ENCODE measurements around the gene SHISA5. TPM values are rescaled to one million over a fixed set of nuclear protein-coding genes. Genes with fewer than 3 reads are reported as not detected.
A peak's percentile ranks its signal among the peaks of the same experiment; 100 is the strongest.
"Not testable (repeated sequence)": the region's sequence is repeated elsewhere in the genome, so short reads cannot be mapped to it uniquely, and the experiment has no call there.

SHISA5 gene
- 181 TPM for total RNA-seq

DNA sequence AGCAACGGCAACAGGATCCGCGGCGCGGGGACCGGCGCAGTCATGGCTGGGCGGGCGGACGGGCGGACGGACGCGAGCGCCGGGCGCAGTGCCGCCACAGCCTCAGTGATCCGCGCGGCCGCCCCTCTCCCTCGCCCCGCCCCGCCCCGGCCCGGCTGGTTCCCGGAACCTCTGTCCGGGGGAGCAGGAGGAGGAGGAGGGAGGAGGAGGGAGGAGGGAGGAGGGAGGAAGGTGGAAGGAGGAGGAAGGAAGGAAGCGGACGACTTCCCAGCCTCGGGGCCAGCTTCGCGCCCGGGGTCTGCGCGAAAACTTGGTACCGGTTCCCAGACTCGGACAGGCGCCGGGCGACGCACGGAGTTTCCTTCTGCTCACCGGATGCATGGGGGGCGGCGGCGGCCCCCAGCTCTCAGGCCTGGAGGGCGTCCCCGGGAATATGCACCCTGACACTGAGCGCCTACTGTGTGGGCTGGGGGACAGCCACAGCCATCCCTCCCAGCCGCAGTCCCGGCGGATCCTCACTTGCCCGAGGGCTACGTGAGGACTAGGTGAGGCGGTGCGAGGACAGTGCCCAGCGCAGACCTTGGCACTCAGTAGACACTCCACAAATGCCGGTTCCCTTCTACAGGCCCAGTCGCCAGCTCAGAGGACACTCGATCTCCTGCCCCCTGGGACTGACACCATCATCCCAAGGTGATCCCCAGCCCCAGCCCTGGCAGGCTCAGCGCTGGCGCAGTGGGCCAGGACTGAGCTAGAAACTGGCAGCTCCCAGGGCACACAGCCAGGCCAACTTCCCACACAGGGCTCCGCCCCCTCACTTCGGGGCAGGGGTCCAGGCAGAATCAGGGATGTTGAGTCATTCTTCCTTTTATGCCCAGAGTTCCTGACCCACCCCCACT lies at the start of gene SHISA5:
Gene SHISA5, minus strand, starts transcription at position 124 of the 896 bp plus-strand sequence. Its CDS starts 80 bp downstream, at position 44.
- peak; percentile 71 for DNase-seq (ENCODE audit: low spot score)

- no peak for DNase-seq (ENCODE audit: low spot score)
Observed at GRCh38 chr3:48553361-48553760, 49.4 kb upstream of the SHISA5 start.

GRCh38 chr3:48552111-48552951 lies 48.4 kb upstream of the SHISA5 start:
- no peak for DNase-seq (ENCODE audit: low spot score)

GRCh38 chr3:48551651-48552050 lies 47.7 kb upstream of the SHISA5 start:
- DNase-seq (ENCODE audit: low spot score), result not testable (repeated sequence)

DNA sequence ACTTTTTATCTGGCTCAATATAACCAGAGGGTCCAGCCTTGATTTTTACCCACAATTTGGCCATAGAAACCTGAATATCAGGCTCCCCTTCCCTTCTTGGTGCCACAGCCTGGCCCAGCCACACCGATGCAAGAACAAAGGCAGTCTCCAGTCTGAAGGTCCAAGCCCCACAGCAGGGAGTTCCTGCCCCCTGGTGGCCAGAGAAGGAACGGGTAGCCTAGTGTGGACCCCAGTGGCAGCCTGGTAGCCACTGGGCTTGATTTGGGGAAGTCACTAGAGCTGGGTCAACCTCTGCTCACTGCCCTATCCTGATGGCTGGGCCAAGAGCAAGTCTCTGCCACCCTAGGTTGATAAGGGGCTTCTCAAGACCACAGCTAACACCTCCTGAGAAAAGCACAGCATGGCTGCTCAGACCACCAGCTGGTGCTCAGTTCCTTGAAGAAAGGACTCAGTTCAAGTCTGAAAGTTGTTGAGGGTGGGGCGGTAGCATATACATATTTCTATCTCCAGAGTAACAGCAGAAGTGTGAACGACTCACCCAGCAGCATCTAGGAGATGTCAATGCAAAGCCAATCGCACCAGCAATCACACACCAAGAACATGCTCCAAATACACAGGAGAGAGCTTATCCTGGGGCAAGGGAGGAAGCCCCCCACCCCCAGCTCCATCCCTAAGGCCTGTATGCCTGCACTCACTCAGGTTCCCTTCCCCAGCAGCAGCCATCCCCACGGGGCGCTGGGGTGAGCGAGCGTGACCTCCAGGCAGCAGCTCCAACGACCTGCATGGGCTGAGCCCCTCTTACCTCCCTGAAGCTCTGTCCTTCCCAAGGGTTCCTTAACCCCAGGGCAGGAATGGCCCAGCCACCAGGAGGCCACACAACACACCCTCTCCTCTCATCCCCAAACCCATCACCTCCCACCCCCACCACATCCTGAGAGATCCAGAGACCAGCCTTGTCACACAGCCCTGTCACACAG lies 45.0 kb upstream of the SHISA5 start:
- peak; percentile 88 for DNase-seq (ENCODE audit: low spot score)

DNA sequence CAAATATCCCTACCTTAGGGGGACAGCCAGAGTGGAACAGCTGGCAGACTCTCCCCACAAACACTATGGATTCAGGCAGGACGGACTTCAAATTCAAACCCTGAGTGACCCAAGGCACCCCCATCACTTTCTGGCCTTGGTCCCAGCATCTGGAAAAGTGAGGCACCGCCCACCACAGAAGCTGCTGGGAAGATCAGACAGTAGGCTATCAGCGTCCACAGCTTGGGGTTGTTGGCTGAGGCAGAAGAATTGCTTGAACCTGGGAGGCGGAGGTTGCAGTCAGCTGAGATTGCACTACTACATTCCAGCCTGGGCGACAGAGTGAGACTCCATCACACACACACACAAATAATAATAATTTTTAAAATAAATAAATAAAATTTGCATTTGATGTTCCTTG lies 44.2 kb upstream of the SHISA5 start:
- no peak for DNase-seq (ENCODE audit: low spot score)

- no peak for DNase-seq (ENCODE audit: low spot score)
Observed at GRCh38 chr3:48546203-48546829, 42.3 kb upstream of the SHISA5 start.

- no peak for DNase-seq (ENCODE audit: low spot score)
Observed at GRCh38 chr3:48544141-48544540, 40.2 kb upstream of the SHISA5 start.

DNA sequence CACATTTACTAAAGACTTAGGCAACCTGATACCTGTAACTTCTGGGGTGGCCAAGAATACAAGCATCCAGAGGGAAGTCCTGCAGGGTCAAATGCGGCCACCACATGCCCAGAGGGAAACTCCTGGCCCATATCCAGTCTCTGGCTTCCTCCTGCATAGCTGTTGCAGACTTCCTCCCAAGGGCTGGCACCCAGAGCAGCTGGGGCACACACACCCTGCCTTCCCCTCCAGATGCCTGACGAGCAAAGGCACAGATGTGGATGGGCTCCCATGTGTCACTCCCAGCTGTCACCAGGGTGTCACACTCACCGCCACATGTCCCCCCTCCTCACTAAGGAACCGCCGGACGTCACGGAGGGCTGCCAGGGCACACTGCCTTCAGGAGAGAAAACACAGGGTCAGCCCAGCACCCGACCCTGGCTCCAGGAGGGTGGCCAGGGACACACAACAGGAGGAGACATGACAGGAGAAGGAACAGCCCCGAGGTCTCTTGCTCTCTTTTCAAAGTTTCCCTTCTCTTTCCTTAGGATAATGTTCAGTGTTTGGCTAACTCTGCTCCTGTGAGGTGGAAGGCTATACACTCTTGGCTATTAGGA lies 39.4 kb upstream of the SHISA5 start:
- DNase-seq (ENCODE audit: low spot score), result peak; percentile 17

DNA sequence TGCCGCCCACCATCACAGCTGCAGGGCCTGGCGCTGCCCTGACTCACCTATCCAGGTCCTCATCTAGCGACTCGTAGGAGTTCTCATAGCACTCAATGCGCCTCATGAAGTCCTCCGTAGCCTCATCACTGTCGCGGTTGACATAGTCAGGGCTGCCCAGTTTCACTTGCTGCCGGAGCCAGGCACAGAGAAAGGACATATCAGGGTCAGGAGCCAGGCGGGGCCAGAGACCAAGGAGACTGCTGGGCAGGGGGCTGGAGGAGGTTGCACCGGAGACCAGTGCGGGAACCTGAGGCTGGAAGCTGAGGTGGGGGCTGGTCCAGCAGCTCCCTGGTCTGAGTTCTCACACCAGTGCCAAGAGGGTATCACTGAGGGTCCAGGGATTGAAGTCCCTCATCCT lies 34.5 kb upstream of the SHISA5 start:
- no peak for DNase-seq (ENCODE audit: low spot score)

GRCh38 chr3:48536785-48537184 lies 32.8 kb upstream of the SHISA5 start:
- no peak for DNase-seq (ENCODE audit: low spot score)

DNA sequence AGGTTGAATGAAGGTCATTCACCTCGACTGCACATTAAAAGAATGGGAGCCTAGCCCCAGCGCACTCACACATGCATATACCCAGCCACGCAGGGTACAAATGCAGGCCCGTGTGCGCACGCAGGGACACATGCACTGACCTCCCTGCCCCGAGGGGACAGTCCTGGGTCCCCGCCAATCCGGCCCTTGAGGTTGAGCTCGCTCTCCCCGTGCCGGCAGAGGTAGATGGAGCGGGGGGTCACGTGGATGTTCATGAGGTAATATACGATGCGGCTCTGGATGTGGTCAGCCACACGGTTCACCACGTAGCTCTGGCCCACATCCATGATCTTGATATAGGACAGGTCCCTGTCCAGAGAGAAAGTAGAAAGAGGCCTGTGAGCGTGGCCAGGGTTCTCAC lies 32.1 kb upstream of the SHISA5 start:
- DNase-seq (ENCODE audit: low spot score), result no peak

DNA sequence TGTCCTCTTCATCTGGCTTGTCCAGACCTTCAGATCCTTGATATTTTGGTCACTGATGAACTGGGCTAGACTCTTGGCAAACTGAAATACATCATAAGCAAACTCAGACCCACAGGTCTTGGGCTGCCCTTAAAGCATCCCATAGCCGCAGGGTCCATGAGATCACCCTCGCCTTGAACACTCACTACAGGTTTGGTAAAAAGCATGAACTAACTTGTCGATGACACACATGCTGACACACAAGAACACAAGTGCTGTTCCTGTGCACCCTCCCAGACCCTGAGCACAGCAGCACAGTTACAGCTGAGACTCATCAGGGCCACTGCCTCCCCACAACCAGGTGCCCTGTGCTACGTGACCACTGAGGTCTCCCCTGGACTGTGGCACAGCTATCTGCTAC lies 31.6 kb upstream of the SHISA5 start:
- no peak for DNase-seq (ENCODE audit: low spot score)

DNA sequence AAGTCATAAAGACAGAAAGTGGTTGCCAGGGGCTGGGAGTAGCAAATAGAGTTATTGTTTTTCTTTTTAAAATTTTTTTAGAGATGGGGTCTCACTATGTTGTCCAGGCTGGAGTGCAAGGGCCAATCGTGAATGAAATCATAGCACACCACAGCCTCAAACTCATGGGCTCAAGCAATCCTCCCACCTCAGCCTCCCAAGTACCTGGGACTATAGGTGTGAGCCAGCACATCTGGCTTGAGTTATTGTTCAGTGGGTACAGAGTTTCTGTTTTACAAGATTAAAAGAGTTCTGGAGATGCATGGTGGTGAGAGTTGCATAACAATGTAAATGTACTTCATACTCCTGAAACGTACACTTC lies 29.0 kb upstream of the SHISA5 start:
- DNase-seq (ENCODE audit: low spot score), result no peak

GRCh38 chr3:48532271-48532976 lies 28.4 kb upstream of the SHISA5 start:
- DNase-seq (ENCODE audit: low spot score), result no peak

GRCh38 chr3:48530701-48531100 lies 26.7 kb upstream of the SHISA5 start:
- not testable (repeated sequence) for DNase-seq (ENCODE audit: low spot score)

GRCh38 chr3:48528754-48529153 lies 24.8 kb upstream of the SHISA5 start:
- DNase-seq (ENCODE audit: low spot score), result no peak

DNA sequence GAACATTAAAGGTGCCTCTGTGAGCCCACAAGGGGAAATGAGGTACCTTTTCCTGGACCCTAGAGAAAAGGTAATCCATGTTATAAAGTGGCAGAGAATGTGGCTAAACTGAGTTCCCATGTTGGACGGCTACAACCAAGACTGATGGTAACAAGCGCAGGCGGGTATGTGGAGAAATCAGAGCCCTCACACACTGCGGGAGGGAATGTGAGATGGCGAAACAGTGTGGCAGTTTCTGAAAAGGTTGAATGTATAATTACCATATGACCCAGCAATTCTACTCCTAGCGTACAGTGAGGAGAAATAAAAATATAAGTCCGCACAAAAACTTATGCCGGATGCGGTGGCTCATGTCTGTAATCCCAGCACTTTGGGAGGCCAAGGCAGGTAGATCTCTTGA lies 24.1 kb upstream of the SHISA5 start:
- no peak for DNase-seq (ENCODE audit: low spot score)

- DNase-seq (ENCODE audit: low spot score), result no peak
Observed at GRCh38 chr3:48524970-48525369, 21.0 kb upstream of the SHISA5 start.

DNA sequence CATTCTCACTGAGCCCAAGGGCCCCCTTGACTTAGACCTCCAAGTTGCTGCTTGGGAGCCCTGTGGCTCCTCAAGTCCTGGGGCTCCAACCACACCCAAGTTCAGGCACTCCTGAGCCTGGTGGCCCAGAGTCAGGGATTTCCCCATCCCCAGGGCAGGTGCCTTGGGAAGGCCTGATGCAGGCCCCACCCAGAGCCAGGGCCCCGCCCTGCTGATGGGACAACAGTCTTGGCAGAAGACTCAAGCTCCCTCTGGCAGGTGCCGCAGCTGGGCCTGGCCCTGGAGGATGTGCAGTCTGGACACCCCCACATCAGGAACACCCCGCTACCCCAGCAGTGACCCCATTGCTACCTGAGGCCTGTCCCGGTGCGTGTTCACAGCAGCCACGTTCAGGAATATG lies 17.7 kb upstream of the SHISA5 start:
- DNase-seq (ENCODE audit: low spot score), result no peak
